Stimulated activated CD8-positive, alpha-beta memory T cell treated with anti-CD3 and anti-CD28 coated beads, Interleukin-15, amount 100 ng/mL, for 1 hour (primary cell): ENCODE results near the gene VTCN1.
"Not testable (repeated sequence)": the region's sequence is repeated elsewhere in the genome, so short reads cannot be mapped to it uniquely, and the experiment has no call there.

ENCODE experiments used
- DNase-seq: peaks from one replicate; pipeline ENCODE4 v3.0.0-alpha.2; 2020; ENCODE audit warnings: low read depth

VTCN1 gene

GRCh38 chr1:117210831-117211261 is at the start of gene VTCN1:
Gene VTCN1, minus strand, starts transcription at chr1:117210927. Its CDS starts 72 bp downstream, at chr1:117210855.
- no peak for DNase-seq

GRCh38 chr1:117258791-117259190 is 48.1 kb upstream of the VTCN1 start:
- no peak for DNase-seq

GRCh38 chr1:117258075-117258474 is 47.3 kb upstream of the VTCN1 start:
- DNase-seq, result not testable (repeated sequence)

- DNase-seq, result no peak
Observed at GRCh38 chr1:117257291-117257690, 46.6 kb upstream of the VTCN1 start.

GRCh38 chr1:117250061-117250606 is 39.4 kb upstream of the VTCN1 start:
- no peak for DNase-seq

- DNase-seq, result no peak
Observed at GRCh38 chr1:117244971-117245370, 34.2 kb upstream of the VTCN1 start.

GRCh38 chr1:117244306-117244705 is 33.6 kb upstream of the VTCN1 start:
- no peak for DNase-seq

- DNase-seq, result no peak
Observed at GRCh38 chr1:117241512-117241911, 30.8 kb upstream of the VTCN1 start.

- DNase-seq, result no peak
Observed at GRCh38 chr1:117240547-117240946, 29.8 kb upstream of the VTCN1 start.

- DNase-seq, result no peak
Observed at GRCh38 chr1:117239467-117239866, 28.7 kb upstream of the VTCN1 start.

GRCh38 chr1:117237726-117238381 is 27.1 kb upstream of the VTCN1 start:
- no peak for DNase-seq

GRCh38 chr1:117235863-117236465 is 25.2 kb upstream of the VTCN1 start:
- no peak for DNase-seq

GRCh38 chr1:117232531-117232930 is 21.8 kb upstream of the VTCN1 start:
- no peak for DNase-seq

GRCh38 chr1:117231748-117232373 is 21.1 kb upstream of the VTCN1 start:
- DNase-seq, result no peak

- DNase-seq, result no peak
Observed at GRCh38 chr1:117231312-117231711, 20.6 kb upstream of the VTCN1 start.

GRCh38 chr1:117229217-117229616 is 18.5 kb upstream of the VTCN1 start:
- DNase-seq, result no peak

GRCh38 chr1:117225931-117226330 is 15.2 kb upstream of the VTCN1 start:
- no peak for DNase-seq

GRCh38 chr1:117216718-117217117 is 6.0 kb upstream of the VTCN1 start:
- no peak for DNase-seq

GRCh38 chr1:117215733-117216462 is 5.2 kb upstream of the VTCN1 start:
- DNase-seq, result no peak

GRCh38 chr1:117215019-117215418 is 4.3 kb upstream of the VTCN1 start:
- DNase-seq, result no peak

- no peak for DNase-seq
Observed at GRCh38 chr1:117213046-117213445, 2.3 kb upstream of the VTCN1 start.

- no peak for DNase-seq
Observed at GRCh38 chr1:117210386-117210785, 341 bp downstream of the VTCN1 start.
